ENCODE results near the gene NOS1.

Gene NOS1

DNA sequence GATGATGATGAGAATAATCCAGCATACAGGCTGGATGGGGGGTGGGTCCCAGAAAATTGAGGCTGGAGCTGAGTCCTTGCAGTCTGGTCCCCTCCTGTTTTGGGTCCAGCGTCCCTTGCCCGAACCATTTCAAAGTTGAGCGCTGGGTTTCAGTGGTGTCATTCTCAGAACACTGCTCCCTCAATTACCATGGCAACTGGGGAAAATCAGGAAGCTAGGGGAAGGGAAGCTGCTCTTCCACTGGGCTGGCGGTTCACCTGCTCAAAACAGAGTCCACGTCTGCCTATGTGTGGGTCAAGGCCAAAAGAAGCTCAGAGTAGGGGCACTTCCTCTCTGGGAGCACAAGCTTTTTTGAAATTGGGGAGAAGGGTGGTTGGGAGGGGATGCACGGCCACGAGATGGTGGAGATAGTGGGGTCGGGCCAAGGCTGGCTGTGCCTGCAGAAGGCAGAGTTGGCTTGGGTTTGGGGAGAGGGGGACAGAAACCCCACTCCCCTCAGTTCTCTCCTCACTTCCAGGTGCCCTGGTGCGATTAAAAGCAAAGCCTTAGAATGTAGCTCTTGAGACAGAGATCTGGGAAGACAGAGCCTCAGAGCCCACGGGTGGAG lies 1.7 kb upstream of the NOS1 start:
- DNase-seq: no peak

DNA sequence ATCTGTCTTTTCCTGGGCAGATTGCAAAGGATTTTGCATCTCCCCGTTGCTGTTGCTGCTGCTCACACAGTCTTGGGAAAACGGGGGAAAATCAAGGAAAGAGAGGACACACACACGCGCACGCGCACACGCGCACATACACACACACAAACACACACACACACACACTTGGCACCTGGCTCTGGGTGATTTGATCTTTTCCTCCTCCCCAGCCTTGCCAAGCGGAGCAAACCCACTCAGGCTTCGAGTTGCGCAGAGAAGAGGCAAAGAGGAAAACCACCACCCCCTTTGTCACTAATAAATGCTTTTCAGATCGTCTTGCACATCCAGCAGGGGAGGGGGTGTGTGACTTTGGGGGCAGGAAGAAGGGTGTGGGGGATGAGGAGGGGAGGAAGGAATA lies 965 bp upstream of the NOS1 start:
- DNase-seq: no peak

DNA sequence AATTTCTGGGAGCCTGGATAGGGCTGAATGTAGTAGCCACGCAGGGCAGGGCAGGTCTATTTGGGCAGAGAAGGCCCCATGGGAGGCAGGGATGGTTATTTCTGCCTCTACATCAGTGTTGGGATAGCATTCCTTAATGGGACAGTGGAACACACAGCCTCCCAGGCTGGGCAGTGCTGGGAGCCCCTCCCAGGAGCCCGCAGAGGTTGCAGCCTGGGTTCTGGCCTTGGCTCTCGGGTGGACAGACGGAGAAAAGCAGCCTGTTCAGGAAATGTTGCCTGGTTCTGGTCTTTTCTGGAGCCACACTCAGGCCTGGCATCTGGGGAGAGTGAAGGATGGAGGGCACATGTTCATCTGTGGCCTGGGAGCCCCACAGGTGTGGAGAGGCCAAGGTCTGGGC lies 479 bp upstream of the NOS1 start:
- DNase-seq: no peak

DNA sequence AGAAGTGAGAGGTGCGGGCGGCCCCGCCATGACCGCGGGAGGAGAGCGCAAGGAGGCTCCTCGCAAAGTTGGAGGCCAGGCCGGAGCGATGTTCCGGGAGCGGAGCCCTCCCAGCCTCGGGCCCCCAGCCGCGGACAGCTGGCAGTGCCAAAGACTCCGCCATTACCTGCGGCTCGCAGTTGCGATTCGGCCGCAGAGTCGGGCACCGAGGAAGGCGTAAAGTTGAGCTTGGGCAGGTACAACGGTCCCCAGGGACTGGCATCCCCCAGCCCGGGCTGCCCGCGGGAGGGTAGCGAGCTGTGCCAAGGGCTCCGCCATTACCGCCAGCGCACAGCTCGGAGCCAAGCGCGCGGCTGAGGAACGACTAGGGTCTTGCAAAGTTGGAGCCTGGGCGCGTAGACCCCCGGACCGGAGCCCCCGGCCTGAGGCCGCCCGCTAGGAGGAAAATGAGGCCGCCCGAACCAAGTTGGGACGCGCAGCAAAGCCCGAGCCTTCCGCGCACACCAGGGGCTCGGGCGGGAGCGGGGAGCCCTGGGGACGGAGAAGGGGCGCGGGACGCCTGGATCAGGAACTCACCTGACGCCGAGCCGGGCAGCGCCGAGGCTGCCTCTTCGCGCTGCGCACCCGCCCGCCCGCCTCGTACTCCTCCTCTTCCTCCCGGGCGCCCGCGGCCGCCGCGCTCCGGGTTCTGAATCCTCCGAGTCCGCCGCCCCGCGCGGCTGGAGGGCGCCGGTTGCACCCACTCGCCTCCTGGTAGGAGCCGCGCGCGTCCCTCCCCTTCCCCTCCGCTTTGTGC lies 677 bp downstream of the NOS1 start:
- no peak for DNase-seq

DNA sequence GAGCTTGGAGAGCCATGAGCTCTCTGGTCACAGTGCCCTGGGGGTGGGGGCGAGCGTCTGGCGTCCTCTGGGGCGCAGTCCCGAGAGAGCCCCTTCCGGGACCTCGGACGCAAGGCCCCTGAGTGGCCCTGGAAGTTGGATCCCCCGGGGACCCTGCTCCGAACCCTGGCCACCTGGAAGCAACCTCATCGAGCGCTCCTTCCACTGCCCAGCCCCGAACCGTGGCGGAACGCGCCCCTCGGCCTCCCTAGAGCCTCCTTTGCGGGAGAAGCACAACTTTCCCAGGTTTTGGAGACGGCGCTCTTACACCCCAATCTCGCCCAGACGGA lies 1.2 kb downstream of the NOS1 start:
- DNase-seq: no peak

DNA sequence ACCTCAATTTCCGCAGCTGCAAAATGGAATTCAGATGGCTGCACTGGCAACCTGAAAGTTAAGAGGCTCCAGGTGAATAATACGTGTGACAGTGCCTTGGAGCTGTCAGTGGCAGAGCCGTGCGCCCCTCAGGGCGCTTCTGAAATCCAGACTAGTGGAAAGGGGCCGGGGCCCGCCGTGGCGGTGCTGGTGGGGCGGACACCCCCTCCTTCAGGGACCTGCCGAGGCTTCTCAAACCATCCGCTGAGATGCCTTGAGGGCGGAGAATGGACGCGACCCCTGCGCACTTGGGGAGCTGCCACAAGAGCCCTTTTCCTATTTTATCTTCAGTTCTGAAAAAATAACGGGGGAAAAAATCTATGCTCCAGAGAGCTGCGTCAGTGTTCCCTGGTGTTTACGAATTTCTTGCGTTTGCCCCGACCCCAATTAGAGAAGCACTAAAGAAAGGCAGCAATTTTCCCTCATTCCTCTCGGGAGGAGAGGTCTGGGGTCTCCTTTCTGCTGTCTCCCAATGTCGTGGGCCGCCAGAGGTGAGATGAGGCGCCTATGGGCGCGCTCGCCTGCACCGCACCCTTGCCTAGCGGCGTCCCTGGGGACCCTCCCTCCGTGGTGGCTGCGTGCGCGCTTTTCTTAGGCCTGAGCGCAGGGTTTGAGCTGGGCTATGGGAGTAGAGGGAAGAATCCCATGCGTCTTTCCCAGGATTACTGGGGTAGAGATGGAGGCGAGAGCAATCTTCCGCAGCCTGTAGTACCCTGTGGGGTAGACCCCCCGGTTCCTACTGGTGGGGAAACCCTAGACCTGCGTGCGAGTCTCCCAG lies 2.2 kb downstream of the NOS1 start:
- DNase-seq: no peak

DNA sequence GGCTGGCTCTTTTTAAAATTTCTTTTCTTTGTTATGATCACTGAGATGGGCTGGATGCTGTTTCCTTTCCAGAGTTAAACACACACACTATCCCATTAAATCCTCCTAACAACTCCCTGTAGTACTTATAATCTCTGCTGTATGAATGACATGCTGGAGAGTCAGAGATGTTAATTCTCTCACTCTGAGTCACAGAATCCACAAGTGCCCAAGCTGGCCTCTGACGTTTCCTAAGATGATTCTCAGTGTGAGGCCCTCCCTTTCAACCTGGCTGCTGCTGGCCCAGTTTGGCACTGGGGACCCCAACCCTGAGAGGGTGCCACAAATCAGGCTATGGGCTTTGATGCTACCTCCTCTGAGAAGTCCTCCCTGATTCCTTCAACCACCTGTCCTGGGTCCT lies 5.4 kb downstream of the NOS1 start:
- DNase-seq: no peak

DNA sequence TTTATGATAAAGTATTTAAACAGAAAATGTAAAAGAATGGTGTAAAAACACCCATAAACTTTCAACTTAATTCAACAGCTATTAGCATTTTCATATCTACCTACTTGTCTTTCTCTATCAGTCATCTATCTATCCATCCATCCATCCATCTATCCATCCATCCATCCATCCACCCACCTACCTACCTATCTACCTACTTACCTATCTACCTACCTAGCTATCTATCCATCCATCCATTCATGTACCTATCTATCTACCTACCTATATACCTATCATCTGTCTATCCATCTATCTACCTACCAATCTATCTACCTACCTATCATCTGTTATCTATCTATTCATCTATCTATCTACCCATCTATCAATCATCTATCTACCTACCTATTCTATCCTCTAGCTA lies 8.5 kb downstream of the NOS1 start:
- no peak for DNase-seq

DNA sequence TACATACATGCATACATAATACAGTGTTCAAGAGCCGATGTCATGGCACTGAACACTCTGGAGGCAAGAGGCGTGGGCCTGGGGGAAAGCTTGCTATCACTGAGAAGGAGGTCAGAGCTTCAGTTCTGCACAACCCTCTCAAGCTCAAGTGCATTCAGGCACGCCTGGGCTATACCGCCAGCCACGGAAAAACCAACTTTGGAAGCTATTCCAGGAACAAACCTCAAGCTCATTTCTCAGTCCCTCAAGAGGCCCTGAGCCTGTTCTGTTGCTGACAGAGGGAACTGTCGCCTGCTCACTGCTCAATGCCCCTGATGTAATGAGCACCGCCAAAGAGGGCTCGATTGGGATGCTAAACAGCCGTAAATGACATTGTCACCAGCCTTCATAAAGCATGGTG lies 9.2 kb downstream of the NOS1 start:
- DNase-seq: no peak

DNA sequence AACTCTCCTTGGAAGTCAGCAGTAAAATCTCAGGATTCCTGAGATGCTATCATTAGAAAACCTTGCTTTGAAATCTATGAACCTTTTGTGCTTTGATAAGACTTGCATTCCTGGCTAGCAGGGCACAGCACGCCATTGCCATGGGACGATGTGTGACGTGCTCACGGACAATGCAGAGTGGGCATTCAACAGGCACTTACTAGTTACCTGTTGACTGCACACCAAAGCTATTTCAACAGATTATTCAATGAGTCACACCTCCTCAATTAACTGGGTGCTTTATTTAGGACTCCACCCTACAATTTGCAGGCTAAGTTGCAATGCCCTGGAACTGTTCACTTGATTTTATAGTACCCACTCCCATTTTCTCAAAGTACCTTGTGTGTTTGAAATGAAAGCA lies 11.3 kb downstream of the NOS1 start:
- DNase-seq: no peak

DNA sequence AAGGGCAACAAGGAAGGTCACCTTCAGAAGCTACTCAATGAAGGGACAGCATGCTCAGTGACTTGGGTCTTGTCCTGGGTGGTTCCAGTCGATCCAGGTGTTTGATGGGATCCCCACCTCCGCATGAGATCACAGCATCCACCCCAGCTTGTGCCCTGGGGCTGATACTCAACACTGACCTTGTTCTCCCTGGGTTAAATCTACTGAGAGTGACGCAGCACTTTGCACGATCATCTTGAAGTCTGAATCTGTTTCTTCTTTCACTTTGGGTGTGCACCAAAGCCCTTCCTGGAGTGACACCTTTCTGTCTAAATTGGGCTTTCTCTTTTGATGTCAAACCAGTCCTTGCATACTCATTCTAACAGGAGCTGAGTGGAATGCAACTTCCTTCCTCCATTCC lies 13.8 kb downstream of the NOS1 start:
- DNase-seq: no peak

DNA sequence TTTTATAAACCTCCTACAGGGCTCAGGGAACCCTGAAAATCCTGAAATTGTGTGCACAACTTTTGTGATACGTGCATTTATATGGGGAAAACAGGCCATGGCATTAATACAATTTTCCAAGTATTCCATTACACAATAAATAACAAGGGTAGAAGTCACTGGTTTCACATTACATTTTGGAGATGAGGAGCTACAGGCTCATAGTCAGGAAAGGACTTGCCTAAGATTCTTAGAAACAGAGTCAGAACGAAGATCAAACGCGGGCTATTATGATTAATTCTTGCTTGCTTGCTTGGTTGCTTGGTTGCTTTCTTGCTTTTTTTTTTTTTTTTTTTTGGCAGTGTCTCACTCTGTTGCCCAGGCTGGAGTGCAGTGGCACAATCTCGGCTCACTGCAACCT lies 16.7 kb downstream of the NOS1 start:
- DNase-seq: no peak

DNA sequence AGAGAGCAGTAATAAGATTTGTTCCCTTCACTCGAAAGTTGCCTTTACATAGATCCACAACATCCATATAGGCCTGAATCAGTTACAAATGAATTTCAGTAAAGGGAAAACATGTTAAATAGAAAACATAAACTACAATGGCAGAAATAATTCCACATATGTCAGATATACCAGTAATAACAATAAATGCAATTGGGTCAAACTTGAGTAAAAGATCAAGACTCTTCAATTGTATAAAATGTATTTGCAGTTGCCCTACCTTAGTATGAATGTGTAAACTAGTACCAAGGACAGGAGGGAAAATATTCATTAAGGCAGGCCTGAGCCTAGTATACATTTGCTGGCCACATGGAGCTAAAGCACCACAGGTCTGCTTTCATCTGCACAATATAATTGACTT lies 17.6 kb downstream of the NOS1 start:
- no peak for DNase-seq

DNA sequence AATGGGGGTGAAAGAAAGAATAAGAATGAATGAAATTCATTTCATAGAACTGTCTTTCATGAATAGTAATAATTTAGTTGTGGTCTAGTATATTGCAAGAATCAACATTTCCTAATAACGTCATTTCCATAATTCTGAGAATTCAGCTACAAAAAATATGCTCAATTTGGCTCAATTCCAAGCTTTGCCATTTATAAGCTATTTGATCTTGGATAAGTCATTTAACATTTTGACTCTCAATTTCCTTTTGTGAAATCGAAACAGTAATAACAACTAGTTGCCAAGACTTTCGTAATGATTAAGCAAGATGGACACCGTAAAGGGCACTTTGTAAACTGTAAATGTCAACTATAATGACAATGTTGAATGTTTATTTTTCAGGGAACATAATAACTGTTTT lies 18.1 kb downstream of the NOS1 start:
- no peak for DNase-seq

DNA sequence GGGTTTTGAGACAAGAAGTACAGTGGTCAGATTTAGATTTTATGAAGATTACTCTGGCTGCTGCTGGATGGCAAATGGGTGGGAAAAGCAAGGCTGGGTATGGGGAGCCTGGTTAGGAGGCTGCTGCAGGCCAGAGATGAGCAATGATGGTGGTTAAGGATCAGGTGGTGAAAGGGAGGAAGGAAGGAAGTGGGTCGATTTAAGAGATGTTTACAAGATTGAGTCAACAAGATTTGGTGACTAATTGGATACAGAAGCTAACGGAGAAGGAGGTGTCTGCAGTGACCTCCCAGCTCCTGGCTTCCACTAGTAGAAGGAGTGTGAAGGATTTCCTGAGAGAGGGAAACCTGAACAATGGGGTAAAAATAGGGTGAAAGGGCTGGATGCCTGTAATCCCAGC lies 18.7 kb downstream of the NOS1 start:
- DNase-seq: no peak

DNA sequence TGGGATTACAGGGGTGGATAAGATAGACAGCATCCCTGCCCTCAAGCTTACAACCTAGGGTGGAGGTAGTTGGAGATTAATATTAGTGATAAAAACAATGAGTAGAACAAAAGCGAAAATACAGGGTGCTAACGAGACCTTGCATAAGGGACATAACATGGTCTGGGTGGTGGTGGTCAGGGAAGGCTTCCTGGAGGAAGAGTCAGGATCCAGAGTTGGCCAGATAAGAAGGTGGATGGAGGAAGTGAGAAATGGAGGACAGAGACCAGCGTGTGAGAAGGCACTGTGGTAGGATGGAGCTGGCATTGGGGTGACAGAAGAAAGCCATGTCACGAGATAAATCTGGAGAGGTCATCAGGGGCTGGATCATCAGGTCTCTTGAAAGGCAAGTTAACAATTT lies 19.2 kb downstream of the NOS1 start:
- DNase-seq: no peak

DNA sequence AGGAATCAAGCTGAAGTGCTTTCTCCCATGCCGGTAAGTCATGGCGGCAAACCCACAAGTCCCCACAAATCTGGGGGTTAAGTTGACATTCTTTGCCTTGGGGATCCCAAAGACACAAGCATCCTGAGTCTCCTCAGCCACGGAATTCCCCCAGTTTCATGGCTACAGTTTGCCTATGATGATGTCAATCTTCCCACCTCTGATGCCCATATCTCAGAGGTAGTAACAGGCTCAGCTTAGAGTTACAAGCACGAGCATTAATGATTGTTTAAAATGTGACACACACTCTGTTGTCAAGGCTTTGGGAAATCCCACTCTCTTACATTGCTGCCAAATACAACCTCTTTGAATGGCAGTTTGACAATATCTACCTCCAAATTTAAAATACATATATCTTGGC lies 22.3 kb downstream of the NOS1 start:
- DNase-seq: no peak

DNA sequence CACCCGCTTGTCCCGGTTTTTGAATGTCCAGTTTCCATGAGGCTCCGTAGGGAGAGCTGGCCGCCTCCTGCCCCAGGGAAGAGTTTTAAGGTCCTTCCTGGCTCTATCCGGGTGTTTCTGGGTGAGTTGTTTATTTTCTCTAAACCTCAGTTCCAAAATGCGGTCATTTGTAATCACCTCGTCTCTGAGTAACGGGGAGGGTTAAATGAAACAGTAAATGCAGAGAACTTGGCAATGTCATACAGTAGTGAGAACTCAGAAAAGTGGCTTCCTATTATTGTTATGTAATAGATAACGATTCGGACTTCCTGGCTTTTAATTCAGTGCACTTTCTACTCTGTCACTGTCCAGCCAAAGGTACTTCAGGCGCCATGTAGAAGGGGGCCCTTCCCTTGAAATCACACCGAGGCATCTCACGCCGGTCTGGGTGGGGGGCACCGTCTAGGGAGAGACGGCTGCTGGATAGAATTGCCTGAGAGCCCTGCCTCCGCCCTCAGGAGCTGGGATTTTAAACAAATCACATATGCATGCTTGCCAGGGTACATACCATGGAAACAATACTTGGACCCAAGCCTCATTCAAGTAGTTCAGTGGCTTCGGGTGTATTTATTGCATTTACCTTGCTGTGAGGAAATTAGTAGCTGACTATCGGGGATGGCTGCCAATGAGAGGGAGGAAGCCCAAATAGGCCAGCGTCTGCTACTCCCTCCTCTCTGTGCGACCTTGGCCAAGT lies 26.4 kb downstream of the NOS1 start:
- no peak for DNase-seq

DNA sequence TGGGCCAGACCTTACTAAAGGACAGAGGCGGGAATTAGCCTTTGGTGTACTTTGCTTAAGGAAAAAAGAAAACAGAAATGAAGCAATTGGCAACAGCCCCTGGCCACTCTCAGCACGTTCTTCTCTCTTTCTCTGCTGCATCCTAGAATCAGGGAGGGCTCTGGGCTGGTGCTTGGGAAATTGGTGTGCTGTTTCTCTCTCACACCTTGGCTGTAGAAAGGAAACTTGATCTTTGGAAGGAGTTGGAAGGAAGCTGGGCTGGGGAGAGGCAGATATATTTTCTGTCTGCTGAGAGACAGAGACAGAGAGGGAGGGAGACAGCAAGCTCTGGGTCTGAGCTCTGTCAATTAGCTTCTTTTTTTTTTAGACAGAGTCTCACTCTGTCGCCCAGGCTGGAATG lies 27.4 kb downstream of the NOS1 start:
- DNase-seq: no peak

DNA sequence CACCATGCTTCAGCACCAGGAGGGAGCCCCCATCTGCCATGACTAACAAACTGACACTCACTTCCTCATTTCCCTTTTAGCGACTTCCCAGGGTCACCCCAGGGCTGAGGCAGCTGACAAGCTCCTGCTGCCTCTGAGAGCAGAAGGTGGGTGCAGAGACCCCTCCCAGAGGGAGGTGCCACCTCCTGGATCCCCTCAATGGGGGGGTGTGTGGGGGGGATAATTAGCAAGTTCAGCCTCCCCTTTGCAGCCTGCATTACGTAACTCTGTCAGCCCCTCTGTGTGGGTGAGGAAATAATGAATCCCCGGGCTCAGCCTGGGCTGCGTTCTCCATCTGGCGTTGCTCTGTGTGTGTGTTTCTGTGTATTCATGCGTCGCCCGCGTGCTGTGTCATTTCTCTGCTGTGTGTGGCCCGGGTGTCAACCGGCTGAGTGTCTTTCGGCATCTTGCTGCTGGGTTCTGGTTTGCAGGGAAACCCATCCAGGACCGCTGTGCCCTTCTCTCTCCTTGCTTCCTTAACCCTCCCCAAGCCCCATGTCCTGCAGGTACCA lies 28.0 kb downstream of the NOS1 start:
- peak; percentile 35 for DNase-seq

DNA sequence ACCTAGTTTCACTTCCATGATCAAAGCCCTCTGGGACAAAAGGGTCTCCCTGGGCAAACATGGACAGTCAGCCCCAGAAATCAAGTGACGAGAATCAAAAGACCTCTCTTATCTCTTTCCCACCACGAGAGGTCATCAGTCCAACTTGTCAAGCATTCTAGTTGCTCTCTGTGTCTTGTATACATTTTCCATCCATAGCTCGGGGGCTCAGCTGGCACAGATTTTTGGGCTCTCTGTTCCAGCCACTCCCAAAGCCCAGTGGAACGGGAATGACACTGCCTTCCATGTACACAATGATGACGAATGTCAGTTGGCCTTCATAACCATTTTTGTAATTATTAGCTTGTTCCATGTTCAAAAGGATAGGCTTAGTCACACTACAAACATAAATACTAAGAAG lies 29.7 kb downstream of the NOS1 start:
- no peak for DNase-seq

DNA sequence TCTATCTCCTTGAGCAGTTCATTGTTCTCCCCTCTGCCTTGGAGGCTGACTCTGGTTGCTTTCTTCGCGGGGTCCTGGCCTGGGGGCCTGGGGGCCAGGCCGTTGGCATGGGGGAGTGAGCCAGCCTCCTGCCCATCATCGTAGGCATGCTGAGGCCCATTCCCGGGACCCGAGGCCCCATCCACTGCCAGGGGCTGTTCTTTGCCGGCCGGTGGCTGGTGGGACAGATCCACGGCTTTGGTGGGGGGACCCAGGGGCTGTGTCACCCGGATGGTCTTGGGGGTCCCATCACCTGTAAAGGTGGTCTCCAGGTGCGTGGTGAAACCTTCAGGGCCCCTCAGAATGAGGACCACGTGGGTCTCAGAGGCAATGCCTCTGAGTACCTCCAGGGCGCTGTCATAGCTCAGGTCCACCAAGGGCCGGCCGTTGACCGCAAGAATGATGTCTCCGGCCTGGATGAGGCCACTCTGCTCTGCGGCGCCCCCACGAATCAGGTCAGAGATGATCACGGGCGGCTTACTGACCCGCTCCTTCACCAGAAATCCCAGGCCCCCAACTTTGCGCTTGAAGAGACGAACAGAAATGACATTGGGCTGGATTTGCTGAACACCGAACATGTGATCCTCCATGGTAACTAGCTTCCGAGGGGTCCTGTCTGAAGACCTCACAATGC lies 30.8 kb downstream of the NOS1 start:
- no peak for DNase-seq

DNA sequence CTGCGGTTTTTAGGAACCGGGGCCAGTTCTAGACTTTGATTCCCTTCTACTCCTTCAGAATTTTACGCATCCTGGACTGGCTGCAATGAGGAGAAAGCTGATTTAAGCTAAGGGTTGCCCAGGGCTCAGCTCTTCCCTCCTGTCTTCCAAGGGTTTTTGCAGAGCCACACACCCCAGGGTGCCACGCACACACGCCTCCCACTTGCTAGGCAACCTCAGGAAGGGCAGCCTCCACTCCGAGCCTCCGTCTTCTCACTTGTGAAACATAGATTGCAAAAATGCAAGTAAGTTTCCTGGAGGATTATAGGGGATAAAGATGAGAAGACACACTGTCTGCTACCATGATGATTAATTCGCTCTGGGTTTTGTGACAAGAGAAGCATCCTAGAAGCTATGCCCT lies 31.7 kb downstream of the NOS1 start:
- no peak for DNase-seq
